MM.1S (cell line): ENCODE data around the gene KRT13.

Source experiments
- DNase-seq: peaks from one replicate; pipeline ENCODE4 v3.0.0-alpha.2; 2015
- H2AFZ ChIP-seq: fragments of 300-600 bp; sonication (generic); 2 replicates; pipeline ENCODE4 v1.6.0; 2016; ENCODE audit warnings: antibody characterized with exemption, low read length
- H3F3A ChIP-seq: fragments of 300-600 bp; sonication (generic); 2 replicates; pipeline ENCODE4 v1.6.1; 2016; ENCODE audit warnings: mild to moderate bottlenecking, antibody characterized with exemption, low read length, moderate library complexity, mixed read lengths; ENCODE audit not compliant: insufficient read depth
- H3K27ac ChIP-seq: fragments of 300-600 bp; sonication (generic); 2 replicates; pipeline ENCODE4 v1.5.1; 2016; ENCODE audit warnings: mild to moderate bottlenecking, low read length
- H3K27me3 ChIP-seq: fragments of 300-600 bp; sonication (generic); replicated peaks from 2 replicates; pipeline ENCODE4 v1.6.0; 2016; ENCODE audit warnings: low read length; ENCODE audit not compliant: insufficient read depth
- H3K36me3 ChIP-seq: fragments of 300-600 bp; sonication (generic); replicated peaks from 2 replicates; pipeline ENCODE4 v1.6.1; 2016; ENCODE audit warnings: mild to moderate bottlenecking, low read length, mixed read lengths; ENCODE audit not compliant: insufficient read depth
- H3K4me1 ChIP-seq: fragments of 300-600 bp; sonication (generic); 2 replicates; pipeline ENCODE4 v1.6.1; 2016; ENCODE audit warnings: low read length, mixed read lengths
- H3K4me2 ChIP-seq: fragments of 300-600 bp; sonication (generic); 2 replicates; pipeline ENCODE4 v1.6.0; 2016; ENCODE audit warnings: low read depth, low read length
- H3K4me3 ChIP-seq: fragments of 300-600 bp; sonication (generic); 2 replicates; pipeline ENCODE4 v1.5.1; 2016; ENCODE audit warnings: low read length, mixed read lengths
- H3K79me2 ChIP-seq: fragments of 300-600 bp; sonication (generic); 2 replicates; pipeline ENCODE4 v1.6.1; 2016; ENCODE audit warnings: mixed run types, low read length, mixed read lengths
- H3K9ac ChIP-seq: fragments of 300-600 bp; sonication (generic); 2 replicates; pipeline ENCODE4 v1.6.1; 2016; ENCODE audit warnings: low read length, mixed read lengths
- H3K9me2 ChIP-seq: fragments of 300-600 bp; sonication (generic); replicated peaks from 2 replicates; pipeline ENCODE4 v1.6.1; 2016; ENCODE audit warnings: mild to moderate bottlenecking, low read length, mixed read lengths; ENCODE audit not compliant: insufficient read depth
- H3K9me3 ChIP-seq: fragments of 300-600 bp; sonication (generic); replicated peaks from 2 replicates; pipeline ENCODE4 v1.6.1; 2016; ENCODE audit warnings: mild to moderate bottlenecking, low read length, mixed read lengths; ENCODE audit not compliant: insufficient read depth
- H4K20me1 ChIP-seq: fragments of 300-600 bp; sonication (generic); 2 replicates; pipeline ENCODE4 v1.6.1; 2016; ENCODE audit warnings: mild to moderate bottlenecking, low read length, moderate library complexity, mixed read lengths; ENCODE audit not compliant: insufficient read depth
- EZH2 ChIP-seq: fragments of 300-600 bp; sonication (generic); optimal IDR thresholded peaks from 2 replicates; pipeline ENCODE3; 2017; ENCODE audit warnings: low read depth, mild to moderate bottlenecking, antibody characterized with exemption, low read length, mixed read lengths
- EZH2phosphoT487 ChIP-seq: fragments of 300-600 bp; sonication (generic); IDR thresholded peaks from 2 replicates; pipeline ENCODE4 v1.6.1; 2018; ENCODE audit warnings: antibody characterized with exemption, low read length
- TF ChIP-seq, protein P1 (sequence below): fragments of 300-600 bp; sonication (generic); IDR thresholded peaks from 2 replicates; pipeline ENCODE4 v1.5.1; 2016; ENCODE audit warnings: antibody characterized with exemption, low read length, mixed read lengths

The KRT13 gene

DNA sequence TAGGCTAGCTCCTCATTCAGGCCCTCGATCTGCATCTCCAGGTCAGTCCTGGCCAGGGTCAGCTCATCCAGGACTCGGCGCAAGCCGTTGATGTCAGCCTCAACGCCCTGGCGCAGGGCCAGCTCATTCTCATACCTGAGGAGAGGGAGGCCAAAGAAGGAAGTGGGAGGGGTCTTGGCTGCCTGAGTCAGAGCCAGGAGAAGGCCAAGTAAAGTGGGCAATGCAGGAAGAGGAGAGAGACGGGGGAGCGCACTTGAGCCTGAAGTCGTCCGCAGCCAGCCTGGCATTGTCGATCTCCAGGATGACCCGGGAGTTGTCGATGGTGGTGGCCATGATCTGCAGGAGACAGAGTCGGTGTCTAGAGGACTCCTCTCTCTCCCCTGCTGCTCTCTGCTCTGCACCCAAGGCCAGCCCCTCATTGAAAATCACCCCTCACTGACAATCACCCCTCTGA lies 11.4 kb upstream of the KRT13 start:
- Histone ChIP-seq H2AFZ (no peak overlapping the region), H4K20me1 (no peaks in the 10 kb centered on the region), H3K4me3 (no peak overlapping the region), H3K4me1 (peaks cover 21% of the 10 kb centered on the region), H3F3A (no peaks in the 10 kb centered on the region), H3K4me2 (no peak overlapping the region), H3K27ac (no peak overlapping the region), H3K36me3 (no peaks in the 10 kb centered on the region), H3K9ac (no peak overlapping the region), H3K9me3 (no peaks in the 10 kb centered on the region), H3K79me2 (no peaks in the 10 kb centered on the region), H3K9me2 (no peaks in the 10 kb centered on the region), H3K27me3 (no peaks in the 10 kb centered on the region)
- TF ChIP-seq EZH2phosphoT487 (no peak), EZH2 (no peak)
- TF ChIP-seq, protein P1, sequence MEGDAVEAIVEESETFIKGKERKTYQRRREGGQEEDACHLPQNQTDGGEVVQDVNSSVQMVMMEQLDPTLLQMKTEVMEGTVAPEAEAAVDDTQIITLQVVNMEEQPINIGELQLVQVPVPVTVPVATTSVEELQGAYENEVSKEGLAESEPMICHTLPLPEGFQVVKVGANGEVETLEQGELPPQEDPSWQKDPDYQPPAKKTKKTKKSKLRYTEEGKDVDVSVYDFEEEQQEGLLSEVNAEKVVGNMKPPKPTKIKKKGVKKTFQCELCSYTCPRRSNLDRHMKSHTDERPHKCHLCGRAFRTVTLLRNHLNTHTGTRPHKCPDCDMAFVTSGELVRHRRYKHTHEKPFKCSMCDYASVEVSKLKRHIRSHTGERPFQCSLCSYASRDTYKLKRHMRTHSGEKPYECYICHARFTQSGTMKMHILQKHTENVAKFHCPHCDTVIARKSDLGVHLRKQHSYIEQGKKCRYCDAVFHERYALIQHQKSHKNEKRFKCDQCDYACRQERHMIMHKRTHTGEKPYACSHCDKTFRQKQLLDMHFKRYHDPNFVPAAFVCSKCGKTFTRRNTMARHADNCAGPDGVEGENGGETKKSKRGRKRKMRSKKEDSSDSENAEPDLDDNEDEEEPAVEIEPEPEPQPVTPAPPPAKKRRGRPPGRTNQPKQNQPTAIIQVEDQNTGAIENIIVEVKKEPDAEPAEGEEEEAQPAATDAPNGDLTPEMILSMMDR = no peak
- DNase-seq = no peak

DNA sequence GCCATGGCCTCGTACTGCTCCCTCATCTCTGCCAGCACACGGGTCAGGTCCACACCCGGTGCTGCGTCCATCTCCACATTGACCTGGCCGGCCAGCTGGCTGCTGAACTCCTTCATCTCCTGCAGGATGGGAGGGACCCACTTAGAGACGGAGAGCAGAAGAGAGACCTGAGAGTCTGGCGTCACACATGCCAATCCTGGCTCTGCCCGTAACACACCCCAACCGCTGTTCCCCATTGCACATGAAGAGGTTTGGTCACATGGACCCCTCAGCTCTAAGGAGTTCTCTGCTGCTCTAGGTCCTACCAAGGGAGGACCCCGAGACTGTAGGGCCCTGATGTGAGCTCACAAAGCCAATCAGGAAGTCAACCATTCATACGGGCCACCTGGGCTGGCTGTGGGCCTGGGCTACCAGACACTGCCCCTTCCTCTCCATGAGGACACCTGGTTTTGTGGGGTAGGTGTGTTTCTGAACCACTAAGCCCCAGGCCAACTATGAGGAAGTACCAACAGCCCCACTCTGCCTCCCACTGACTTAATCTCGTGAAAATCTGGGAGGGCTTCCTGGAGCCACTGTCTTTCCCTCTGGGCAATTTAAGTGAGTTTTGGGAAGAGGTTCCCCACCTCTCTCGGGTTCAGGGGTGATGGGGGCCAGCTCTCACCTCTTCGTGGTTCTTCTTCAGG lies 10.9 kb upstream of the KRT13 start:
- Histone ChIP-seq H3K79me2 (no peaks in the 10 kb centered on the region), H3K9me3 (no peaks in the 10 kb centered on the region), H3K4me2 (no peak overlapping the region), H3K4me3 (no peak overlapping the region), H3F3A (no peaks in the 10 kb centered on the region), H3K9ac (no peak overlapping the region), H4K20me1 (no peaks in the 10 kb centered on the region), H3K27me3 (no peaks in the 10 kb centered on the region), H3K4me1 (peaks cover 16% of the 10 kb centered on the region), H3K36me3 (no peaks in the 10 kb centered on the region), H3K9me2 (no peaks in the 10 kb centered on the region), H3K27ac (no peak overlapping the region), H2AFZ (no peak overlapping the region)
- TF ChIP-seq, protein P1 = no peak
- TF ChIP-seq EZH2 = no peak
- TF ChIP-seq EZH2phosphoT487 = no peak
- DNase-seq = no peak

DNA sequence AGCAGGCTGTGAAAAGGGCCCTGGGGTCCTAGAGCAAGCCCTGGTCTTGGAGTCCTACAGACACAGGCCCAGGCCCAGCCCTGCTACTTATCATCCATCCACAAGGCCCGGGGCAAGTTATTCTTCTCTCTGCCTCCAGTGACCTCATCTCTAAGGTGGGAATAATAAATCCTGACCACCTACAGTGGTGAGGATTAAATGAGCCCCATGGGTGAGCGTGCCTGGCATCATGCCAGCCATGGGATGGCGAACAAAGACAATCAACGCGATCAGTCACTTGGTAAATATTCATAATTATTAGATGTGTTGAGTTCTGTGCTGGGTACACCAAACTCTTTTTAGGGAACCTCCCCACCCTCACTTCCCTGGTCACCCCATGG lies 7.7 kb upstream of the KRT13 start:
- no peaks in the 10 kb centered on the region for H4K20me1 ChIP-seq
- peaks cover 7% of the 10 kb centered on the region for H3K4me1 ChIP-seq
- H3K4me3 ChIP-seq = no peak overlapping the region
- no peak overlapping the region for H3K9ac ChIP-seq
- H3K4me2 ChIP-seq = no peak overlapping the region
- H3K79me2 ChIP-seq = no peaks in the 10 kb centered on the region
- no peak for DNase-seq
- no peaks in the 10 kb centered on the region for H3F3A ChIP-seq
- H3K9me2 ChIP-seq = no peaks in the 10 kb centered on the region
- H3K36me3 ChIP-seq = no peaks in the 10 kb centered on the region
- no peaks in the 10 kb centered on the region for H3K9me3 ChIP-seq
- no peaks in the 10 kb centered on the region for H3K27me3 ChIP-seq
- TF ChIP-seq, protein P1 = no peak
- no peak for TF ChIP-seq EZH2
- TF ChIP-seq EZH2phosphoT487 = no peak
- no peak overlapping the region for H3K27ac ChIP-seq
- H2AFZ ChIP-seq = no peak overlapping the region
